Uterus (tissue), 4 donors: Measurements from ENCODE around the gene TMPRSS3. TPM values are rescaled to one million over a fixed set of nuclear protein-coding genes. Genes with fewer than 3 reads are reported as not detected.

ENCODE experiments used
- DNase-seq, 2 donors: peaks; one replicate each; pipeline ENCODE4 v3.0.0-alpha.2; 2019 to 2020
- H3K27ac ChIP-seq, 2 donors: fragments of 200-600 bp; sonication (generic); 1 replicate in 1 of 2; 2 replicates in 1 of 2; pipeline ENCODE4 v1.5.1; 2016 to 2018
- H3K27me3 ChIP-seq, 2 donors: fragments of 200-600 bp; sonication (generic); one replicate each; pipeline ENCODE4 v1.5.1; 2018 to 2019; ENCODE audit warnings: control low read depth in 1 of 2
- H3K36me3 ChIP-seq, 2 donors: fragments of 200-600 bp; sonication (generic); one replicate each; pipeline ENCODE4 v1.5.1; 2019; ENCODE audit warnings: control low read depth in 1 of 2
- H3K4me1 ChIP-seq, 2 donors: fragments of 200-600 bp; sonication (generic); one replicate each; pipeline ENCODE4 v1.5.1; 2018 to 2019; ENCODE audit warnings: control low read depth in 1 of 2
- H3K4me3 ChIP-seq, 2 donors: fragments of 200-600 bp; sonication (generic); 1 replicate in 1 of 2; 2 replicates in 1 of 2; pipeline ENCODE4 v1.5.1; 2018 to 2019; ENCODE audit warnings: mild to moderate bottlenecking in 1 of 2
- H3K9me3 ChIP-seq, 2 donors: fragments of 200-600 bp; sonication (generic); one replicate each; pipeline ENCODE4 v1.5.1; 2019; ENCODE audit warnings: control low read depth in 1 of 2
- POLR2A ChIP-seq, 2 donors: fragments of 450-650 bp; IDR thresholded peaks; one replicate each; pipeline ENCODE4 v1.6.1; 2016; ENCODE audit warnings: antibody characterized with exemption in 2 of 2, mild to moderate bottlenecking in 1 of 2, moderate library complexity in 1 of 2
- intact Hi-C: fragments of 100-400 bp; cut with DNase I; formaldehyde crosslinking; loops from one replicate; pipeline ENCODE4 v1.15.1; 2023; ENCODE audit warnings: low total_unique reads
- total RNA-seq, 4 donors: library from RNA; depleted of rRNA in 3 of 4; stranded (reverse); fragments of >200 nt in 3 of 4; gene quantifications; one replicate each; pipeline versions ENCODE4 v1.1.0 to v1.2.4, GENCODE V29; 2014 to 2023
- TF ChIP-seq, protein P1 (sequence below), 4 experiments: fragments of 200-600 bp in 2 of 4; fragments of 450-650 bp in 2 of 4; sonication (generic) in 2 of 4; IDR thresholded peaks; one replicate each; pipeline ENCODE4 v1.5.1; 2016 to 2019; ENCODE audit warnings: antibody characterized with exemption in 4 of 4, mild to moderate bottlenecking in 2 of 4, moderate library complexity in 1 of 4
- donor health status: DM: yes; HTN: yes; CAD: no.

Gene TMPRSS3
- total RNA-seq, 4 donors from 2014 or later, result 0.18 to 4.4 TPM; not detected in 2

DNA sequence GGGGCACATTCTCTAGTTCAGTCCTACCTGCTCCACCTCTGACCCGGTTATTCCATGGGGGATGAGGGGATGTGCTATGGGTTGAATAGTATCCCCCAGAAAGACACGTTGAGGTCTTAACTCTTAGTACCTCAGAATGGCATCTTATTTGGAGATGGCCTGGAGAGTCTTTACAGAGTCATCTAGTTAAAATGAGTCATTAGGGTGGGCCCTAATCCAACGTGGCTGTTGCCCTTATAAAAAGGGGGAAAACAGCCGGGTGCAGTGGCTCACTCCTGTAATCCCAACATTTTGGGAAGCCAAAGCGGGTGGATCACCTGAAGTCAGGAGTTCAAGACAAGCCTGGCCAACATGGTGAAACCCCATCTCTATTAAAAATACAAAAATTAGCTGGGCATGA is 5.7 kb downstream of the TMPRSS3 start:
- intact Hi-C loops, result no loop called here
- TF ChIP-seq POLR2A (IDR thresholded peaks at IDR 0.05), result no peak
- TF ChIP-seq, protein P1, sequence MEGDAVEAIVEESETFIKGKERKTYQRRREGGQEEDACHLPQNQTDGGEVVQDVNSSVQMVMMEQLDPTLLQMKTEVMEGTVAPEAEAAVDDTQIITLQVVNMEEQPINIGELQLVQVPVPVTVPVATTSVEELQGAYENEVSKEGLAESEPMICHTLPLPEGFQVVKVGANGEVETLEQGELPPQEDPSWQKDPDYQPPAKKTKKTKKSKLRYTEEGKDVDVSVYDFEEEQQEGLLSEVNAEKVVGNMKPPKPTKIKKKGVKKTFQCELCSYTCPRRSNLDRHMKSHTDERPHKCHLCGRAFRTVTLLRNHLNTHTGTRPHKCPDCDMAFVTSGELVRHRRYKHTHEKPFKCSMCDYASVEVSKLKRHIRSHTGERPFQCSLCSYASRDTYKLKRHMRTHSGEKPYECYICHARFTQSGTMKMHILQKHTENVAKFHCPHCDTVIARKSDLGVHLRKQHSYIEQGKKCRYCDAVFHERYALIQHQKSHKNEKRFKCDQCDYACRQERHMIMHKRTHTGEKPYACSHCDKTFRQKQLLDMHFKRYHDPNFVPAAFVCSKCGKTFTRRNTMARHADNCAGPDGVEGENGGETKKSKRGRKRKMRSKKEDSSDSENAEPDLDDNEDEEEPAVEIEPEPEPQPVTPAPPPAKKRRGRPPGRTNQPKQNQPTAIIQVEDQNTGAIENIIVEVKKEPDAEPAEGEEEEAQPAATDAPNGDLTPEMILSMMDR (IDR thresholded peaks at IDR 0.05), result no peak
- Histone ChIP-seq H3K9me3 (no peaks in the 10 kb centered on the region), H3K27me3 (no peaks in the 10 kb centered on the region), H3K4me3 (no peak overlapping the region), H3K4me1 (no peaks in the 10 kb centered on the region), H3K27ac (no peak overlapping the region), H3K36me3 (no peaks in the 10 kb centered on the region)
- DNase-seq, result no peak

DNA sequence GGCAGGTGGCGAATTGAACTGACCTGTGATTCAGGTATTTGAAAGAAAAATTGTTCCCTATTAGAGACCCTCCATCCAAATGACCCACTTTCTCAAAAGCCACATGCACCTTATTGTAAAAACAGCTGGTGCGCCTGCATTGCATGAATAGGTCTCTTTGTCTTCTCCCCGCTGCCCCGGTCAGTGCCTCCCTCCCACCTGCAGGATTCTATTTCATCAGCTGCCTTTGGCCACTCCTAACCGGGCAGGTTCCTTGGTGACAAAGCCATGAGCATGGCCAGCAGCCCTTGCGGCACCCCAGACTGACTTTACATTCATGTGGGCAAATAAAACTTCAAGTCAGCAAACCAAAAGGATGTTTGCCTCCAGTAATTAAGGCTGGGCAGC is 6.4 kb downstream of the TMPRSS3 start:
- no peaks in the 10 kb centered on the region for H3K27me3 ChIP-seq
- intact Hi-C loops, result no loop called here
- no peak for TF ChIP-seq POLR2A (IDR thresholded peaks at IDR 0.05)
- TF ChIP-seq, protein P1 (IDR thresholded peaks at IDR 0.05), result no peak
- no peaks in the 10 kb centered on the region for H3K9me3 ChIP-seq
- H3K4me3 ChIP-seq, result no peak overlapping the region
- H3K36me3 ChIP-seq, result no peaks in the 10 kb centered on the region
- H3K4me1 ChIP-seq, result no peaks in the 10 kb centered on the region
- no peak overlapping the region for H3K27ac ChIP-seq
- DNase-seq, result no peak

GRCh38 chr21:42388740-42389448 is 7.0 kb downstream of the TMPRSS3 start:
- Histone ChIP-seq H3K9me3 (no peaks in the 10 kb centered on the region), H3K27me3 (no peaks in the 10 kb centered on the region), H3K36me3 (no peaks in the 10 kb centered on the region), H3K4me3 (no peak overlapping the region), H3K4me1 (no peaks in the 10 kb centered on the region), H3K27ac (no peak overlapping the region)
- DNase-seq, result no peak
- intact Hi-C loops, result no loop called here
- TF ChIP-seq POLR2A (IDR thresholded peaks at IDR 0.05), result no peak
- TF ChIP-seq, protein P1 (IDR thresholded peaks at IDR 0.05), result no peak

DNA sequence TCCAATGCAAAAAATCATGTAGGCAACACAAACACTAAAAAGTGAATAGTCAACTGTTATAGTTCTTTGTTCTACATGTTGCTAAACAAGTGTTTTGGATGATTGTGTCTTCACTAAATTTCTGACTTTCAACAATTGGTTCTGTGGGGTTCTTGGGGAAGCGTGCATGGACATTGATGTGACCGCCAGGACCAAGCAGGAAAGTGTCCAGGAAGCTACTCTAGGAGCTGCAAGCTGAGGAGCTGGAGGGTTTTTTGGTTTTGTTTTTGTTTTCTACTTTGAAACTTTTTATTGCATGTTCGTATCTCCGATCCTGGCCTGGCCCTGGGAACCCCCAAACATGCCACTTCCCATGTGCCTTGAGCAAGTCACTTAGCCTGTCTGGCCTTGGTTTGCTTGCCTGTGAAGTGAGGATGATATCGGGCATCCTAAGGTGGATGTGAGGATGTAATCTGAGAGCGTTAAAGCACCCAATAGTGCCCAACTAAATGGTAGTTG is 8.0 kb downstream of the TMPRSS3 start:
- no peaks in the 10 kb centered on the region for H3K36me3 ChIP-seq
- DNase-seq, result no peak
- H3K27me3 ChIP-seq, result no peaks in the 10 kb centered on the region
- no peak for TF ChIP-seq POLR2A (IDR thresholded peaks at IDR 0.05)
- TF ChIP-seq, protein P1 (IDR thresholded peaks at IDR 0.05), result no peak
- no peak overlapping the region for H3K4me3 ChIP-seq
- intact Hi-C loops, result no loop called here
- H3K4me1 ChIP-seq, result no peaks in the 10 kb centered on the region
- H3K9me3 ChIP-seq, result no peaks in the 10 kb centered on the region
- no peak overlapping the region for H3K27ac ChIP-seq

DNA sequence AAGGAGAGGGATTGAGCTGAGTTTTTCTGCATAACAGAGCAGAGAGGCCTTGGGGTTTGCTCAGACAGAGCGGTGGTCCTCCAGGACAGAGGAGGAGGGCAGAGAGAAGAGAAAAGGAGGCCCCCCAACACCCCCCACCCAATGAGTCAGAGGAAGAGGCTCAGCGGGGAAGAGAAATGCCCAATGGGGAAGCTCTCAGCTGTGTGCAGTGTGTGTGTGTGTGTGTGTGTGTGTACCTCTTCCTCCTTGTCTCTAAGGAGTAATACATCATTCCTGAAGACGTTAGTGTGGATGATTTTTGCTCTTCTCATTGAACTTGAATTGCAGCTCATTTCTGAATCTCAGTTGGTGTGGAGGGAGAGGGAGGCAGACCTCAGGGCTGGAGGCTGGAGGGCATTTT is 8.7 kb downstream of the TMPRSS3 start:
- H3K27me3 ChIP-seq, result no peaks in the 10 kb centered on the region

More for the DNA sequence above, 8.7 kb downstream of the TMPRSS3 start:
- Histone ChIP-seq H3K27ac (no peak overlapping the region), H3K9me3 (peaks cover 0 to 2% of the 10 kb centered on the region in 2 donors), H3K36me3 (no peaks in the 10 kb centered on the region), H3K4me3 (no peak overlapping the region), H3K4me1 (no peaks in the 10 kb centered on the region)
- intact Hi-C loops, result no loop called here
- TF ChIP-seq, protein P1 (IDR thresholded peaks at IDR 0.05), result no peak
- no peak for TF ChIP-seq POLR2A (IDR thresholded peaks at IDR 0.05)
- no peak for DNase-seq
